ENCODE data around the gene GDF11. TPM values are rescaled to one million over a fixed set of nuclear protein-coding genes. Genes with fewer than 3 reads are reported as not detected.

GDF11 gene
- total RNA-seq, 1 donor from 2014 or later: 11.6 TPM

- H3K36me3 Mint-ChIP-seq (ENCODE audit: unreplicated experiment): no peaks in the 10 kb centered on the region
- no peak for TF ChIP-seq CTCF (IDR thresholded peaks at IDR 0.05)
- DNase-seq (ENCODE audit: extremely low spot score, unreplicated experiment): no peak
Observed at GRCh38 chr12:55717011-55718007, 25.6 kb upstream of the GDF11 start.

DNA sequence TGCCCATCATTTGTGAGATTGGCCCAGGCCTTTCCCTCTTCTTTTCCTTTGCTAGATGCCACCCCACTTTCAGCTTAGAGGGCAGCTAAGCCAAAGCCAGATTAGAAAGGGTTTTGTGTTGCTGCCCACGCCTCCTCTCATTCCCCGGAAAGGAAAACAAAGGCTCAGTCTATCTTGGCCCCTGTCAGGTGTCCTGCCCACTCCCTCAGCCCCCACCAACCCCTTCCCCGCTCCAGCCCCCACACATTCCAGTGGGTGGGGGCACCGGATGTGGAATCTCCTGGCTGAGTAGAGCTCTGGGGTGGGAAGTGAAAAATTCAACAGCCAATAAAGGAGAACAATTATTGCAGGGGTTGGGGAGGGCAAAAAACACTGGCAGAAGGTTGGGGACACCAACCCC lies 24.9 kb upstream of the GDF11 start:
- H3K4me1 Mint-ChIP-seq (ENCODE audit: unreplicated experiment): peaks cover 51% of the 10 kb centered on the region
- DNase-seq (ENCODE audit: extremely low spot score, unreplicated experiment): no peak
- H3K27me3 Mint-ChIP-seq (ENCODE audit: unreplicated experiment): peaks cover 2% of the 10 kb centered on the region
- peak overlapping the region; percentile 47 for H3K4me3 Mint-ChIP-seq (ENCODE audit: unreplicated experiment)
- no peak for TF ChIP-seq CTCF (IDR thresholded peaks at IDR 0.05)
- H3K36me3 Mint-ChIP-seq (ENCODE audit: unreplicated experiment): no peaks in the 10 kb centered on the region
- peak overlapping the region; percentile 70 for H3K27ac Mint-ChIP-seq (ENCODE audit: unreplicated experiment)
- H3K9me3 Mint-ChIP-seq (ENCODE audit: unreplicated experiment): no peaks in the 10 kb centered on the region

More at GRCh38 chr12:55717011-55718007, 25.6 kb upstream of the GDF11 start:
- no peaks in the 10 kb centered on the region for H3K9me3 Mint-ChIP-seq (ENCODE audit: unreplicated experiment)
- peak overlapping the region; percentile 91 for H3K4me3 Mint-ChIP-seq (ENCODE audit: unreplicated experiment)
- H3K4me1 Mint-ChIP-seq (ENCODE audit: unreplicated experiment): peaks cover 51% of the 10 kb centered on the region
- H3K27ac Mint-ChIP-seq (ENCODE audit: unreplicated experiment): peak overlapping the region; percentile 95
- H3K27me3 Mint-ChIP-seq (ENCODE audit: unreplicated experiment): peaks cover 4% of the 10 kb centered on the region

GRCh38 chr12:55718624-55719275 lies 24.2 kb upstream of the GDF11 start:
- no peaks in the 10 kb centered on the region for H3K9me3 Mint-ChIP-seq (ENCODE audit: unreplicated experiment)

DNA sequence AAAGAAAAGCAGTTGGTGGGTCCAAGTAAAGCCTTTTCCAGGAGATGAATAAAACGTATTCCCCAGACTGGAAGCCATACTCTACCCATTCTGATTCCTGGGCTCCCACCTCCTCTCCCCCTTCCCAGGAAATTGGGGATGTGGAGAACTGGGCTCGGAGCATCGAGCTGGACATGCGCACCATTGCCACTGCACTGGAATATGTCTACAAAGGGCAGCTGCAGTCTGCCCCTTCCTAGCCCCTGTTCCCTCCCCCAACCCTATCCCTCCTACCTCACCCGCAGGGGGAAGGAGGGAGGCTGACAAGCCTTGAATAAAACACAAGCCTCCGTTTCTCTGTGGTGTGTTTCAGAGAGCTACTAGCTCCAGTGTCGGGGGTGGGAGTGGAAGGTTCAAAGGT lies 23.6 kb upstream of the GDF11 start:
- no peak for TF ChIP-seq CTCF (IDR thresholded peaks at IDR 0.05)
- Mint-ChIP-seq H3K27me3 (ENCODE audit: unreplicated experiment) (no peaks in the 10 kb centered on the region), H3K4me3 (ENCODE audit: unreplicated experiment) (no peak overlapping the region), H3K27ac (ENCODE audit: unreplicated experiment) (no peak overlapping the region), H3K4me1 (ENCODE audit: unreplicated experiment) (peaks cover 54% of the 10 kb centered on the region), H3K9me3 (ENCODE audit: unreplicated experiment) (no peaks in the 10 kb centered on the region), H3K36me3 (ENCODE audit: unreplicated experiment) (peaks cover 4% of the 10 kb centered on the region)
- no peak for DNase-seq (ENCODE audit: extremely low spot score, unreplicated experiment)

More at GRCh38 chr12:55718624-55719275, 24.2 kb upstream of the GDF11 start:
- no peaks in the 10 kb centered on the region for H3K27me3 Mint-ChIP-seq (ENCODE audit: unreplicated experiment)
- TF ChIP-seq CTCF (IDR thresholded peaks at IDR 0.05): no peak
- H3K36me3 Mint-ChIP-seq (ENCODE audit: unreplicated experiment): peaks cover 3% of the 10 kb centered on the region
- peaks cover 52% of the 10 kb centered on the region for H3K4me1 Mint-ChIP-seq (ENCODE audit: unreplicated experiment)
- no peak overlapping the region for H3K27ac Mint-ChIP-seq (ENCODE audit: unreplicated experiment)
- no peak for DNase-seq (ENCODE audit: extremely low spot score, unreplicated experiment)
- peak overlapping the region; percentile 47 for H3K4me3 Mint-ChIP-seq (ENCODE audit: unreplicated experiment)

- TF ChIP-seq CTCF (IDR thresholded peaks at IDR 0.05): no peak
- no peaks in the 10 kb centered on the region for H3K27me3 Mint-ChIP-seq (ENCODE audit: unreplicated experiment)
- H3K4me3 Mint-ChIP-seq (ENCODE audit: unreplicated experiment): no peak within 1 kb of the TSS
- peaks cover 59% of the 10 kb centered on the region for H3K4me1 Mint-ChIP-seq (ENCODE audit: unreplicated experiment)
- H3K27ac Mint-ChIP-seq (ENCODE audit: unreplicated experiment): peak within 1 kb of the TSS; percentile 72
- no peak for DNase-seq (ENCODE audit: extremely low spot score, unreplicated experiment)
- no peaks in the 10 kb centered on the region for H3K9me3 Mint-ChIP-seq (ENCODE audit: unreplicated experiment)
- H3K36me3 Mint-ChIP-seq (ENCODE audit: unreplicated experiment): peaks cover 10% of the 10 kb centered on the region
Observed at GRCh38 chr12:55720071-55720564, 22.8 kb upstream of the GDF11 start, which contains the start of gene RDH5. TSS of gene RDH5 (plus strand) at chr12:55720393. CDS start at chr12:55721185, 792 bp downstream.

Measured in osteocyte (in vitro differentiated cells).